Activated naive CD8-positive, alpha-beta T cell treated with anti-CD3 and anti-CD28 coated beads, Interleukin-2, amount 10 ng/mL, durations not matched to agents 7 days and 5 days (primary cell): ENCODE results near the gene BCO2. TPM values are rescaled to one million over a fixed set of nuclear protein-coding genes. Genes with fewer than 3 reads are reported as not detected.

Experiments
- ATAC-seq: fragments of 150-1000 bp; cut with Tn5 transposase; one replicate; pipeline ENCODE4 v1.10.0; 2021; ENCODE audit warnings: low read depth, moderate library complexity
- POLR2A ChIA-PET: fragments of 350-600 bp; sonication (Branson Sonifier 250); formaldehyde crosslinking; loops from one replicate; lab custom pipeline; 2021; ENCODE audit warnings: antibody characterized with exemption; lab: Charles Lee
- DNase-seq: peaks from one replicate; pipeline ENCODE4 v3.0.0; 2021
- H3K27ac Mint-ChIP-seq: one replicate; pipeline ENCODE4 v1.8.0; 2022; ENCODE audit warnings: mild to moderate bottlenecking, mixed read lengths
- H3K27me3 Mint-ChIP-seq: one replicate; pipeline ENCODE4 v1.8.0; 2022; ENCODE audit warnings: mild to moderate bottlenecking, moderate library complexity, mixed read lengths
- H3K36me3 Mint-ChIP-seq: one replicate; pipeline ENCODE4 v1.8.0; 2021; ENCODE audit warnings: mild to moderate bottlenecking, mixed read lengths
- H3K4me1 Mint-ChIP-seq: one replicate; pipeline ENCODE4 v1.8.0; 2021; ENCODE audit warnings: mixed read lengths
- H3K4me3 Mint-ChIP-seq: one replicate; pipeline ENCODE4 v1.8.0; 2022; ENCODE audit warnings: mild to moderate bottlenecking, moderate library complexity, mixed read lengths
- H3K9me3 Mint-ChIP-seq: one replicate; pipeline ENCODE4 v1.8.0; 2021; ENCODE audit warnings: mixed read lengths
- total RNA-seq, 2 experiments: library from RNA; stranded (reverse); gene quantifications; one replicate each; pipeline ENCODE4 v1.2.3, GENCODE V29; 2021

Gene BCO2
- 1 to 10 TPM; 1.5 to 2.4 TPM for total RNA-seq

GRCh38 chr11:112174789-112175598 is at the start of gene BCO2:
TSS of gene BCO2 (plus strand) at chr11:112175512. CDS start at chr11:112175602, 90 bp downstream.
- Mint-ChIP-seq H3K4me1 (peaks cover 12% of the 10 kb centered on the region), H3K27me3 (peaks cover 31% of the 10 kb centered on the region), H3K27ac (no peak within 1 kb of the TSS), H3K9me3 (no peaks in the 10 kb centered on the region), H3K36me3 (no peaks in the 10 kb centered on the region), H3K4me3 (peak within 1 kb of the TSS; percentile 70)
- POLR2A ChIA-PET: no interaction called here
- ATAC-seq (peak; percentile 50), DNase-seq (peak; percentile 32)

GRCh38 chr11:112127056-112127455 is 48.3 kb upstream of the BCO2 start:
- no peaks in the 10 kb centered on the region for H3K36me3 Mint-ChIP-seq
- no peaks in the 10 kb centered on the region for H3K27me3 Mint-ChIP-seq
- no peak overlapping the region for H3K27ac Mint-ChIP-seq
- no peak for DNase-seq
- peaks cover 4% of the 10 kb centered on the region for H3K4me1 Mint-ChIP-seq
- H3K9me3 Mint-ChIP-seq: no peaks in the 10 kb centered on the region
- POLR2A ChIA-PET: no interaction called here
- no peak for ATAC-seq
- H3K4me3 Mint-ChIP-seq: no peak overlapping the region

GRCh38 chr11:112128483-112129121 is 46.7 kb upstream of the BCO2 start:
- DNase-seq (no peak), ATAC-seq (no peak)
- Mint-ChIP-seq H3K9me3 (no peaks in the 10 kb centered on the region), H3K27me3 (no peaks in the 10 kb centered on the region), H3K4me1 (peaks cover 10% of the 10 kb centered on the region), H3K4me3 (no peak overlapping the region), H3K27ac (no peak overlapping the region), H3K36me3 (no peaks in the 10 kb centered on the region)
- POLR2A ChIA-PET: no interaction called here

- no peak overlapping the region for H3K27ac Mint-ChIP-seq
- no peaks in the 10 kb centered on the region for H3K9me3 Mint-ChIP-seq
- no peaks in the 10 kb centered on the region for H3K36me3 Mint-ChIP-seq
- ATAC-seq: no peak
- no peak overlapping the region for H3K4me3 Mint-ChIP-seq
- no peaks in the 10 kb centered on the region for H3K27me3 Mint-ChIP-seq
- POLR2A ChIA-PET: no interaction called here
- H3K4me1 Mint-ChIP-seq: peaks cover 10% of the 10 kb centered on the region
- DNase-seq: no peak
Observed at GRCh38 chr11:112129656-112130055, 45.7 kb upstream of the BCO2 start.

- POLR2A ChIA-PET: no interaction called here
- peaks cover 10% of the 10 kb centered on the region for H3K4me1 Mint-ChIP-seq
- no peak for DNase-seq
- H3K9me3 Mint-ChIP-seq: no peaks in the 10 kb centered on the region
- H3K27me3 Mint-ChIP-seq: no peaks in the 10 kb centered on the region
- H3K27ac Mint-ChIP-seq: no peak overlapping the region
- no peak for ATAC-seq
- no peaks in the 10 kb centered on the region for H3K36me3 Mint-ChIP-seq
- H3K4me3 Mint-ChIP-seq: no peak overlapping the region
Observed at GRCh38 chr11:112132737-112133136, 42.6 kb upstream of the BCO2 start.

GRCh38 chr11:112134473-112134872 is 40.8 kb upstream of the BCO2 start:
- Mint-ChIP-seq H3K27me3 (no peaks in the 10 kb centered on the region), H3K4me1 (peaks cover 10% of the 10 kb centered on the region), H3K27ac (no peak overlapping the region), H3K9me3 (no peaks in the 10 kb centered on the region), H3K36me3 (no peaks in the 10 kb centered on the region), H3K4me3 (no peak overlapping the region)
- ATAC-seq: no peak
- POLR2A ChIA-PET: no interaction called here
- no peak for DNase-seq

GRCh38 chr11:112143597-112143996 is 31.7 kb upstream of the BCO2 start:
- Mint-ChIP-seq H3K27ac (no peak overlapping the region), H3K9me3 (peaks cover 2% of the 10 kb centered on the region), H3K36me3 (peaks cover 1% of the 10 kb centered on the region), H3K27me3 (no peaks in the 10 kb centered on the region), H3K4me3 (no peak overlapping the region), H3K4me1 (no peaks in the 10 kb centered on the region)
- no peak for DNase-seq
- no peak for ATAC-seq
- POLR2A ChIA-PET: no interaction called here

GRCh38 chr11:112150517-112150916 is 24.8 kb upstream of the BCO2 start:
- DNase-seq (no peak), ATAC-seq (no peak)
- no peaks in the 10 kb centered on the region for H3K36me3 Mint-ChIP-seq
- no peaks in the 10 kb centered on the region for H3K9me3 Mint-ChIP-seq
- POLR2A ChIA-PET: no interaction called here
- no peak overlapping the region for H3K27ac Mint-ChIP-seq
- no peaks in the 10 kb centered on the region for H3K4me1 Mint-ChIP-seq
- H3K27me3 Mint-ChIP-seq: no peaks in the 10 kb centered on the region
- H3K4me3 Mint-ChIP-seq: no peak overlapping the region

GRCh38 chr11:112156153-112156955 is 19.0 kb upstream of the BCO2 start:
- H3K36me3 Mint-ChIP-seq: no peaks in the 10 kb centered on the region
- ATAC-seq: no peak
- POLR2A ChIA-PET: interaction anchor here (0.5 to 0.6 kb wide), 2 partner anchors 124 to 267 kb away, joined by 3 to 5 read pairs; no protein-coding TSS in a partner anchor
- no peaks in the 10 kb centered on the region for H3K27me3 Mint-ChIP-seq
- no peaks in the 10 kb centered on the region for H3K4me1 Mint-ChIP-seq
- no peak overlapping the region for H3K4me3 Mint-ChIP-seq
- no peak overlapping the region for H3K27ac Mint-ChIP-seq
- DNase-seq: no peak
- H3K9me3 Mint-ChIP-seq: no peaks in the 10 kb centered on the region

- no peaks in the 10 kb centered on the region for H3K4me1 Mint-ChIP-seq
- ATAC-seq (no peak), DNase-seq (no peak)
- no peaks in the 10 kb centered on the region for H3K9me3 Mint-ChIP-seq
- H3K27me3 Mint-ChIP-seq: peaks cover 4% of the 10 kb centered on the region
- H3K36me3 Mint-ChIP-seq: no peaks in the 10 kb centered on the region
- POLR2A ChIA-PET: interaction anchor here (0.6 kb wide), 1 partner anchor 123 kb away, joined by 5 read pairs; no protein-coding TSS in a partner anchor
- no peak overlapping the region for H3K4me3 Mint-ChIP-seq
- no peak overlapping the region for H3K27ac Mint-ChIP-seq
Observed at GRCh38 chr11:112156956-112157766, 18.2 kb upstream of the BCO2 start.

GRCh38 chr11:112159098-112160065 is 15.9 kb upstream of the BCO2 start:
- POLR2A ChIA-PET: no interaction called here
- no peak for ATAC-seq
- no peaks in the 10 kb centered on the region for H3K4me1 Mint-ChIP-seq

More at GRCh38 chr11:112159098-112160065, 15.9 kb upstream of the BCO2 start:
- Mint-ChIP-seq H3K36me3 (no peaks in the 10 kb centered on the region), H3K9me3 (no peaks in the 10 kb centered on the region), H3K27ac (no peak overlapping the region), H3K27me3 (peaks cover 14% of the 10 kb centered on the region), H3K4me3 (no peak overlapping the region)
- no peak for DNase-seq
